GM12878 (cell line): ENCODE results near the gene GAMT. TPM values are rescaled to one million over a fixed set of nuclear protein-coding genes. Genes with fewer than 3 reads are reported as not detected.

Experiments used
- ATAC-seq: fragments of 200-7000 bp; cut with Tn5 transposase; 3 replicates; pipeline ENCODE4 v1.9.1; 2020; ENCODE audit warnings: mild to moderate bottlenecking, moderate library complexity
- BruUV-seq: library from RNA; stranded (reverse); fragments of 400-500 nt; replicated peaks from 2 replicates; lab custom pipeline; 2021; lab: Mats Ljungman, UMichigan
- CTCF ChIA-PET: fragments of 300-600 bp; sonication (Branson Sonifier 250); formaldehyde crosslinking; extraction: SDS; loops from one replicate; lab custom pipeline; 2021; ENCODE audit warnings: inconsistent platforms; lab: Yijun Ruan, JAX
- POLR2A ChIA-PET: fragments of 350-600 bp; formaldehyde crosslinking; extraction: SDS; loops from one replicate; lab custom pipeline; 2021; ENCODE audit warnings: inconsistent platforms; lab: Charles Lee
- RAD21 ChIA-PET: fragments of 300-600 bp; sonication (Branson Sonifier 250); formaldehyde crosslinking; loops from one replicate; lab custom pipeline; 2023; ENCODE audit warnings: antibody characterized with exemption; ENCODE audit not compliant: unreplicated experiment; lab: Charles Lee
- SMC1A ChIA-PET: fragments of 300-600 bp; sonication (Branson Sonifier 250); formaldehyde crosslinking; loops from one replicate; lab custom pipeline; 2023; ENCODE audit not compliant: unreplicated experiment, uncharacterized antibody; lab: Charles Lee
- DNase-seq: peaks from one replicate; pipeline ENCODE4 v3.0.0-alpha.2; 2011; ENCODE audit warnings: low read depth, low spot score
- FAIRE-seq: peaks from 3 replicates; lab custom pipeline; 2011; peaks lifted over from hg19 to GRCh38; lab: Jason Lieb, UNC
- H2AFZ ChIP-seq: 2 replicates; pipeline ENCODE4 v1.6.0; 2011; ENCODE audit warnings: low read depth, low read length, control low read depth; ENCODE audit not compliant: control insufficient read depth
- H3K27ac ChIP-seq: 2 replicates; pipeline ENCODE4 v1.5.1; 2011; ENCODE audit warnings: control low read depth; ENCODE audit not compliant: control insufficient read depth, insufficient read depth
- H3K27me3 ChIP-seq, 2 experiments: replicated peaks in 1 of 2; 2 replicates each; pipeline versions ENCODE4 v1.6.0 to v1.6.1; 2011; ENCODE audit warnings: low read length in 1 of 2; ENCODE audit not compliant: control insufficient read depth in 2 of 2, insufficient read depth in 2 of 2
- H3K36me3 ChIP-seq, 2 experiments: 2 replicates each; pipeline ENCODE4 v1.5.1; 2011; ENCODE audit warnings: low read length in 1 of 2; ENCODE audit not compliant: control insufficient read depth in 2 of 2, insufficient read depth in 2 of 2
- H3K4me1 ChIP-seq: 2 replicates; pipeline ENCODE4 v1.6.1; 2011; ENCODE audit warnings: mild to moderate bottlenecking, low read length, moderate library complexity, mixed read lengths; ENCODE audit not compliant: control insufficient read depth, insufficient read depth
- H3K4me2 ChIP-seq: 2 replicates; pipeline ENCODE4 v1.6.0; 2011; ENCODE audit warnings: control low read depth; ENCODE audit not compliant: control insufficient read depth, insufficient read depth
- H3K4me3 ChIP-seq: fragments of 200-600 bp; sonication (generic); 2 replicates; pipeline ENCODE4 v1.5.1; 2016
- H3K79me2 ChIP-seq: 2 replicates; pipeline ENCODE4 v1.6.0; 2011; ENCODE audit warnings: low read length; ENCODE audit not compliant: control insufficient read depth, insufficient read depth
- H3K9ac ChIP-seq: 2 replicates; pipeline ENCODE4 v1.8.0; 2011; ENCODE audit warnings: low read length, control low read depth, mixed read lengths; ENCODE audit not compliant: control insufficient read depth, insufficient read depth
- H3K9me3 ChIP-seq: replicated peaks from 3 replicates; pipeline ENCODE4 v1.5.1; 2011; ENCODE audit warnings: mild to moderate bottlenecking, low read length; ENCODE audit not compliant: control insufficient read depth, insufficient read depth
- H4K20me1 ChIP-seq: 2 replicates; pipeline ENCODE4 v1.6.0; 2011; ENCODE audit not compliant: control insufficient read depth, insufficient read depth
- GABPA ChIP-seq: IDR thresholded peaks from 2 replicates; pipeline ENCODE4 v1.6.1; 2014; ENCODE audit warnings: antibody characterized with exemption, low read depth, mild to moderate bottlenecking, inconsistent platforms
- NFYA ChIP-seq: IDR thresholded peaks from 2 replicates; pipeline ENCODE4 v1.6.1; 2011; ENCODE audit warnings: low read depth, mild to moderate bottlenecking, low read length, improper control_type of control experiment, borderline replicate concordance
- POLR2A ChIP-seq: IDR thresholded peaks from 2 replicates; pipeline ENCODE4 v1.6.1; 2011; ENCODE audit warnings: low read depth, mild to moderate bottlenecking, low read length
- WGBS: methylation state at CpG from one replicate; pipeline ENCODE4 v1.1.6; 2016; ENCODE audit warnings: low lambda C conversion rate; ENCODE audit not compliant: insufficient replicate concordance, insufficient coverage; ENCODE audit errors: missing lambda C conversion rate; 5-methylcytosine and 5-hydroxymethylcytosine counted together
- in situ Hi-C: fragments of 300-500 bp; cut with MboI; formaldehyde crosslinking; loops from 9 replicates; pipeline ENCODE4 v1.14.3; 2018; ENCODE audit warnings: mixed read lengths
- intact Hi-C: fragments of 100-400 bp; cut with micrococcal nuclease; formaldehyde crosslinking; loops from one replicate; pipeline ENCODE4 v1.14.2; 2022; ENCODE audit not compliant: unreplicated experiment
- polyA plus RNA-seq, 11 experiments: library from polyadenylated mRNA; depleted of rRNA in 4 of 11; unstranded in 6 of 11; stranded (reverse) in 5 of 11; fragments of >200 nt; fragmentation: Nextera tagmentation in 4 of 11; fragmentation: Illumina TruSeq in 1 of 11; extraction: Ambion mirVana in 4 of 11; extraction: Trizol in 1 of 11; gene quantifications; 1 replicate in 1 of 11; 2 replicates in 10 of 11; pipeline versions ENCODE4 v1.2.1 to v1.2.3, GENCODE V29; 2011 to 2016; ENCODE audit warnings: inconsistent platforms in 2 of 11, missing spikeins in 2 of 11, low read depth in 1 of 11
- total RNA-seq, 4 experiments: library from RNA; depleted of rRNA in 3 of 4; stranded (reverse); fragments of >200 nt in 3 of 4; fragmentation: Illumina TruSeq in 1 of 4; extraction: Trizol in 1 of 4; gene quantifications; 2 replicates each; pipeline versions ENCODE4 v1.2.1 to v1.2.3, GENCODE V29; 2013 to 2021

Gene GAMT
- total and polyA plus RNA-seq, 10 of the 15 experiments (the other 5 are each of a cell fraction or from before 2014, with no cell fraction given), result 1.6 to 131 (median 38.8) TPM

GRCh38 chr19:1410136-1410786 is 8.9 kb upstream of the GAMT start:
- no peak for ATAC-seq
- Histone ChIP-seq H2AFZ (no peak overlapping the region), H3K79me2 (peaks cover 75% of the 10 kb centered on the region), H3K4me2 (peak overlapping the region; percentile 68), H3K4me1 (peaks cover 44% of the 10 kb centered on the region), H3K27ac (peak overlapping the region; percentile 11; the same call in 1 of the 2 replicates), H3K36me3 (peaks cover 5 to 20% of the 10 kb centered on the region in 2 experiments), H4K20me1 (peaks cover 26% of the 10 kb centered on the region)
- no TSS peak for BruUV-seq
- ChIA-PET SMC1A (no interaction called here), RAD21 (no interaction called here)
- intact Hi-C loops (no loop called here), in situ Hi-C loops (no loop called here)
- no peak for DNase-seq
- WGBS, result 55% methylated on average over 23 of the region's 23 CpGs
- TF ChIP-seq POLR2A, result peak; percentile 6; the same call in 1 of the 2 replicates
- TF ChIP-seq NFYA, result no peak
- TF ChIP-seq, all 136 proteins: peak for 1
- peak overlapping the region; percentile 35; the same call in 1 of the 2 replicates for H3K9ac ChIP-seq
- H3K4me3 ChIP-seq, result peak overlapping the region; percentile 81
- no peaks in the 10 kb centered on the region for H3K27me3 ChIP-seq
- CTCF ChIA-PET, result interaction anchor here (0.7 to 1.2 kb wide), 3 partner anchors 26 to 487 kb away, joined by 3 to 4 read pairs (median 3); no protein-coding TSS in a partner anchor
- H3K9me3 ChIP-seq, result no peaks in the 10 kb centered on the region
- POLR2A ChIA-PET, result no interaction called here
- no peak for FAIRE-seq

GRCh38 chr19:1409204-1410005 is 8.1 kb upstream of the GAMT start:
- TF ChIP-seq GABPA, result no peak
- 0 out of 2 replicates have a peak, but pooled peaks have one; percentile 46 for TF ChIP-seq POLR2A
- intact Hi-C loops (no loop called here), in situ Hi-C loops (no loop called here)
- no TSS peak for BruUV-seq
- H2AFZ ChIP-seq, result no peak overlapping the region
- FAIRE-seq (no peak), ATAC-seq (no peak), DNase-seq (no peak)
- peak overlapping the region; percentile 99 for H3K9ac ChIP-seq
- WGBS, result 39% methylated on average over 32 of the region's 33 CpGs
- no peaks in the 10 kb centered on the region for H3K27me3 ChIP-seq
- RAD21 ChIA-PET, result no interaction called here
- H3K36me3 ChIP-seq, result peaks cover 5 to 20% of the 10 kb centered on the region in 2 experiments
- H3K9me3 ChIP-seq, result no peaks in the 10 kb centered on the region
- H3K4me3 ChIP-seq, result peak overlapping the region; percentile 81
- SMC1A ChIA-PET, result no interaction called here
- CTCF ChIA-PET, result interaction anchor here (0.7 to 1.3 kb wide), 6 partner anchors 27 to 488 kb away, joined by 3 to 4 read pairs (median 3); no protein-coding TSS in a partner anchor
- POLR2A ChIA-PET, result interaction anchor here (0.5 kb wide), 1 partner anchor 8 kb away, joined by 3 read pairs; no protein-coding TSS in a partner anchor
- peak overlapping the region; percentile 93 for H3K27ac ChIP-seq
- peaks cover 40% of the 10 kb centered on the region for H3K4me1 ChIP-seq
- H4K20me1 ChIP-seq, result peaks cover 26% of the 10 kb centered on the region
- peak overlapping the region; percentile 68 for H3K4me2 ChIP-seq
- peaks cover 69% of the 10 kb centered on the region for H3K79me2 ChIP-seq
